Heart right ventricle (tissue), 16 donors: Measurements from ENCODE around the gene HS3ST5. TPM values are rescaled to one million over a fixed set of nuclear protein-coding genes. Genes with fewer than 3 reads are reported as not detected.

Experiments used
- ATAC-seq, 8 donors: fragments of 200-7000 bp; cut with Tn5 transposase; one replicate each; pipeline ENCODE4 v1.9.1; 2020; ENCODE audit warnings: mild to moderate bottlenecking in 8 of 8, moderate library complexity in 8 of 8, moderate number of reproducible peaks in 1 of 8
- DNase-seq, 2 donors: peaks; one replicate each; pipeline ENCODE4 v3.0.0-alpha.2; 2020
- H3K27ac ChIP-seq, 10 donors: fragments of 200-600 bp; sonication (generic) in 2 of 10; one replicate each; pipeline versions ENCODE4 v1.5.0 to v1.8.0; 2020 to 2022; ENCODE audit warnings: mild to moderate bottlenecking in 3 of 10
- H3K27me3 ChIP-seq, 7 donors: fragments of 200-600 bp; one replicate each; pipeline ENCODE4 v1.8.0; 2021 to 2022; ENCODE audit warnings: mild to moderate bottlenecking in 2 of 7
- H3K36me3 ChIP-seq, 9 donors: fragments of 200-600 bp; sonication (generic) in 1 of 9; one replicate each; pipeline versions ENCODE4 v1.5.0 to v1.8.0; 2020 to 2022; ENCODE audit warnings: mild to moderate bottlenecking in 2 of 9
- H3K4me1 ChIP-seq, 9 donors: fragments of 200-600 bp; sonication (generic) in 1 of 9; one replicate each; pipeline versions ENCODE4 v1.5.0 to v1.8.0; 2020 to 2022; ENCODE audit warnings: mild to moderate bottlenecking in 4 of 9
- H3K4me3 ChIP-seq, 10 donors: fragments of 200-600 bp; sonication (generic) in 2 of 10; one replicate each; pipeline versions ENCODE4 v1.5.0 to v1.8.0; 2020 to 2022; ENCODE audit warnings: mild to moderate bottlenecking in 7 of 10, moderate library complexity in 2 of 10
- H3K9me3 ChIP-seq, 11 donors: fragments of 200-600 bp in 10 of 11; sonication (generic) in 2 of 11; one replicate each; pipeline versions ENCODE4 v1.5.0 to v1.8.0; 2013 to 2022; ENCODE audit warnings: mild to moderate bottlenecking in 2 of 11, control low read depth in 1 of 11, moderate library complexity in 1 of 11
- WGBS, 2 donors: extraction: QIAGEN DNeasy Blood & Tissue Kit; methylation state at CpG; one replicate each; pipeline ENCODE4 v1.1.7; 2013; ENCODE audit warnings: inconsistent platforms in 1 of 2; 5-methylcytosine and 5-hydroxymethylcytosine counted together
- intact Hi-C, 10 donors: fragments of 100-400 bp; cut with DNase I; formaldehyde crosslinking; loops; one replicate each; pipeline versions ENCODE4 v1.11.1 to v1.14.2; 2022
- polyA plus RNA-seq, 2 donors: library from polyadenylated mRNA; stranded (reverse); fragments of 200-250 nt; gene quantifications; one replicate each; pipeline ENCODE4 v1.2.3, GENCODE V29; 2013
- total RNA-seq, 10 donors: library from RNA; stranded (reverse); fragmentation: NEBNext Ultra II Directional in 3 of 10; extraction: Animal tissue kit (Norgen Biotek cat#: 25700) in 3 of 10; gene quantifications; one replicate each; pipeline versions ENCODE4 v1.2.1 to v1.2.4, GENCODE V29; 2021 to 2023
- TF ChIP-seq, protein P1 (sequence below), 9 donors: fragments of 200-600 bp; sonication (generic) in 2 of 9; IDR thresholded peaks; one replicate each; pipeline versions ENCODE4 v1.5.0 to v1.8.0; 2021 to 2022; ENCODE audit warnings: antibody characterized with exemption in 9 of 9, mild to moderate bottlenecking in 5 of 9, moderate library complexity in 1 of 9
- donor health status: Arrhythmogenic right ventricular cardiomyopathy.
- donor health status: ischemic (EF 13 %, LVEDD 7.1; RV severe dilation, severe dysfunction).
- donor health status: healthy with polysubstance abuse.
- donor health status: DM: no; HTN: yes; CAD: no.
- donor health status: DM: no; HTN: no; CAD: no.
- donor health status: ischemic (EF 25% LVEDD 6.9; RV normal size, moderate dysfunction).
- donor health status: ischemic (EF 25% LVEDD 5.7; RV mildly dilated, moderate dysfunction).
- donor health status: healthy.
- donor health status: DM: yes; HTN: yes; CAD: no.
- donor health status: Ischemic cardiomyopathy.
- donor health status: ischemic (EF 35%, LVEDD 5.7; RV mildly dilated, moderate dysfunction).
- donor health status: nonischemic (EF 11% LVEDD 7.7; RV severe dilation, severe dysfunction).
- donor health status: DM: yes; HTN: yes; CAD: no.
- donor health status: PGD.
- donor health status: ischemic (EF 29% LVEDD 5.4; RV normal size, mild dysfunction).
- donor health status: nonischemic (EF 23%, LVEDD 6.1; RV moderate dilation, normal function).

The HS3ST5 gene
- total and polyA plus RNA-seq, 12 donors, result not detected

DNA sequence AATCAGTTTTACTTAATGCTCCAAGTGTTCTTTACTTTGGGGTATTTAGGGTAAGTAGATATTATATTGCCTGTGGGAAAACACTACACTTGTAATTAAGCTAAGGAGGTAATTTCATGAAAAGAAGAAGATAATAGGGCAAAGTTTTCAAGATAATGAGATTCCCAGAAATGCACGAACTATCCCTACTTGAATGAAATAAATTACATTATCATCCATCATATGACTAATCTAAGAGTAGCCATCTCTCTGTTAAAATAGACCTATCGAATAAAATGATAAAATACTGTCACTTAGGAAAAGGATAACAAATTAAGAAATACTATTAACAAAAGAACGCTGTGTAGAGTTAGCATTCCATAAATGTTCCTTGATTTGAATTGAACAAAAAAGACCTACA is 236.8 kb downstream of the HS3ST5 start:
- Histone ChIP-seq H3K36me3 (no peaks in the 10 kb centered on the region), H3K27ac (no peak overlapping the region), H3K4me3 (no peak overlapping the region), H3K27me3 (peaks cover 0 to 3% (median 0%) of the 10 kb centered on the region in 7 donors), H3K4me1 (no peaks in the 10 kb centered on the region), H3K9me3 (no peaks in the 10 kb centered on the region)
- intact Hi-C loops, result loop anchor here in 6 of 10 donors (5.0 to 10.0 kb wide), 4 partner anchors 111 to 124 kb away; no protein-coding TSS in a partner anchor
- DNase-seq (no peak), ATAC-seq (no peak)
- 82 to 91% methylated on average over 3 of the region's 3 CpGs for WGBS, 2 donors
- TF ChIP-seq, protein P1, sequence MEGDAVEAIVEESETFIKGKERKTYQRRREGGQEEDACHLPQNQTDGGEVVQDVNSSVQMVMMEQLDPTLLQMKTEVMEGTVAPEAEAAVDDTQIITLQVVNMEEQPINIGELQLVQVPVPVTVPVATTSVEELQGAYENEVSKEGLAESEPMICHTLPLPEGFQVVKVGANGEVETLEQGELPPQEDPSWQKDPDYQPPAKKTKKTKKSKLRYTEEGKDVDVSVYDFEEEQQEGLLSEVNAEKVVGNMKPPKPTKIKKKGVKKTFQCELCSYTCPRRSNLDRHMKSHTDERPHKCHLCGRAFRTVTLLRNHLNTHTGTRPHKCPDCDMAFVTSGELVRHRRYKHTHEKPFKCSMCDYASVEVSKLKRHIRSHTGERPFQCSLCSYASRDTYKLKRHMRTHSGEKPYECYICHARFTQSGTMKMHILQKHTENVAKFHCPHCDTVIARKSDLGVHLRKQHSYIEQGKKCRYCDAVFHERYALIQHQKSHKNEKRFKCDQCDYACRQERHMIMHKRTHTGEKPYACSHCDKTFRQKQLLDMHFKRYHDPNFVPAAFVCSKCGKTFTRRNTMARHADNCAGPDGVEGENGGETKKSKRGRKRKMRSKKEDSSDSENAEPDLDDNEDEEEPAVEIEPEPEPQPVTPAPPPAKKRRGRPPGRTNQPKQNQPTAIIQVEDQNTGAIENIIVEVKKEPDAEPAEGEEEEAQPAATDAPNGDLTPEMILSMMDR (IDR thresholded peaks at IDR 0.05), result no peak

DNA sequence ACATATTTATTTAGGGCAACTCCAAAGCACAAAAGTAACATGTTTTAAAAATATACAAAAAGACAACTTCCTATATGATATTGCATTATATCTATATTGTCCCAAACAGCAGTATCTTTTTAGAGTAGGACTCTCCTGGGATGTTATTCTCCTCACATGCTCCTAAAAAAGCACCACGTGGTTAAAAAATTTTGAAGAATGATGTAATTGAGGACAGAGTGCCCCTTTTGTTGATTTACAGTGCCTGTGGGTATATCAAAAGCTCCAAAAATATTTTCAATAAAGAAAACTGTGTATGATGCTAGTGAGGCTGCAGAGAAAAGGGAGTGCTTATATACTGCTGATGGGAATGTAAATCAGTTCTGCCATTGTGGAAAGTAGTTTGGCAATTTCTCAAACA is 241.6 kb downstream of the HS3ST5 start:
- Histone ChIP-seq H3K27ac (no peak overlapping the region), H3K4me3 (no peak overlapping the region), H3K4me1 (no peaks in the 10 kb centered on the region), H3K27me3 (peaks cover 0 to 3% (median 0%) of the 10 kb centered on the region in 7 donors), H3K9me3 (no peaks in the 10 kb centered on the region), H3K36me3 (no peaks in the 10 kb centered on the region)
- TF ChIP-seq, protein P1 (IDR thresholded peaks at IDR 0.05), result no peak
- no peak for DNase-seq
- no peak for ATAC-seq
- 27 to 36% methylated on average over 1 of the region's 1 CpG for WGBS, 2 donors
- intact Hi-C loops, result loop anchor here in 4 of 10 donors (10.0 kb wide), 2 partner anchors 106 to 116 kb away; no protein-coding TSS in a partner anchor

DNA sequence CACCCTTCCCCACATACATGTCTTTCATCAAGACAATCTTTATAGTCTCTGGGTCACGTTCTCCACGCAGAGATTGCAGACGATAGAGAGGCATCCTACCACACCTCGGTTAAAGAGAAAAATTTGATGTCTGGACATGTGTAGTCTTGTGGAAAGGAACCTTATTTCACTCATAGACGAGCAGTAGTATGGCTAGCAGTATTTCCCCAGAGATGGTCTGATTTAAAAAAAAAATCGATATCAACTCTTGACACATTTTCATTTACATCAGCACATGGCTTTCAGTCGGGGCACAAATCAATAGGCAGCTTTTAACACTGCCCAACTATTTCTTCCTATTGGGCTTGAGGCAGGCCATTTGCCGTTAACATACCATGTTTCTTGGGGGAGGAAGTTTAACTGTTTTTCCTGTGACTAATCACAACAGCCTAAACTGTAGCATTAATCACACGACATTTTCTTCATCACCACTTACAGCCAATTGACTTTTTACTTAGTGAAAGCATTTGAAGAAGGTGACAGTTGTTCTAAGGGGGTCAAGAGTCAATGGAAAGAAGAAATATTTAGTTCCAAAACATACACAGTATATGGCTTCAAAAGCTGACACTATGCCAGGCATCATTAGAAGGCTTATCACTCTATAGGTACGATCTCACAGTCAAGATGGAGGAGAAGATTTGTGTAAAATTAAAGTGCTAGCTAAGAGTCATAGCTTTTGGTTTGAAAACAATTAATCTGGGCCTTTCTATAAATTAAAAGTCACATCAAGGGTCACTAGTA is 242.4 kb downstream of the HS3ST5 start:
- no peaks in the 10 kb centered on the region for H3K36me3 ChIP-seq
- peaks cover 0 to 3% (median 0%) of the 10 kb centered on the region in 7 donors for H3K27me3 ChIP-seq
- intact Hi-C loops, result loop anchor here in 4 of 10 donors (10.0 kb wide), 2 partner anchors 106 to 116 kb away; no protein-coding TSS in a partner anchor
- TF ChIP-seq, protein P1 (IDR thresholded peaks at IDR 0.05), result no peak
- no peak overlapping the region for H3K4me3 ChIP-seq
- ATAC-seq (no peak), DNase-seq (no peak)
- 77 to 78% methylated on average over 10 of the region's 10 CpGs for WGBS, 2 donors
- H3K4me1 ChIP-seq, result no peaks in the 10 kb centered on the region
- H3K9me3 ChIP-seq, result no peaks in the 10 kb centered on the region
- no peak overlapping the region for H3K27ac ChIP-seq

DNA sequence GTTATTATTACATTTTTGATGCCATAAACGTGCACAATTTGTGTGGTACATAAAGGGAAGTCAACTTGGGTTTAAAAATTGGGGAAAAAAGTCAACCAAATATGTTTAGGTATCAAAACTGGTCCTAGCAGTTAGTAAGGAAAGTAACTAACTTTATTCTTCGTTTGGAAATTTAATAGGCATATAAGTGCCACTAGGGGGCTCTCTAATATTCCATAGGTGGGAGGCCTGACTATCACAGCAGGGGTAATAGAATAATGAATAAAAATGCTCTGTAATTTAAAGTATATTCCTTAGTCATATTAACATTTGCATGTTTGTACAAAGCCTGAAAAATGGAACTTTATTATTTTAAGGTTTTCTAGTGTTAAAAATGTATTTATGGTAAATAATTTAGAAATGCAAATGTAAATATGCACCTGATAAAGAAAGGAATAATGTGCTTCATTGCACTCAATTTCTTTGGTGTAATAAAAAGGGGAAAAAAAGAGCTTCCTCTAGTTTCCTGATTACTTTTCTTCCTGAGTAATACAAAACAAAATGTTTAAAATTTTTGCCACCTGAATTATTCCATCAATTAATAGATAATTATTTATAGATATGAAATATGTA is 246.2 kb downstream of the HS3ST5 start:
- Histone ChIP-seq H3K4me1 (no peaks in the 10 kb centered on the region), H3K27me3 (no peaks in the 10 kb centered on the region), H3K27ac (no peak overlapping the region), H3K4me3 (no peak overlapping the region), H3K36me3 (no peaks in the 10 kb centered on the region), H3K9me3 (no peaks in the 10 kb centered on the region)
- intact Hi-C loops, result loop anchor here in 1 of 10 donors (10.0 kb wide), 1 partner anchor 208 kb away; no protein-coding TSS in a partner anchor
- no peak for DNase-seq
- TF ChIP-seq, protein P1 (IDR thresholded peaks at IDR 0.05), result peak; percentile 53 to 80 (median 74)
- ATAC-seq, result no peak
- WGBS, 2 donors, result 1 to 2% methylated on average over 2 of the region's 2 CpGs
